DMS53 treated with DMSO at 0.1 percent for 48 hours (cell line): Measurements from ENCODE around the gene ZNF768.
"Not testable (repeated sequence)": the region's sequence is repeated elsewhere in the genome, so short reads cannot be mapped to it uniquely, and the experiment has no call there.

ENCODE experiments used
- DNase-seq: peaks from one replicate; lab custom pipeline; 2025; ENCODE audit not compliant: unreplicated experiment; lab: John Stamatoyannopoulos, UW

The ZNF768 gene

GRCh38 chr16:30556125-30556473, 29.7 kb upstream of the ZNF768 start:
- DNase-seq: no peak

GRCh38 chr16:30555315-30556124, 29.2 kb upstream of the ZNF768 start:
- no peak for DNase-seq

GRCh38 chr16:30554557-30555314, 28.4 kb upstream of the ZNF768 start:
- no peak for DNase-seq

GRCh38 chr16:30553393-30553899, 27.1 kb upstream of the ZNF768 start:
- DNase-seq: no peak

- DNase-seq: no peak
Measured at GRCh38 chr16:30552956-30553355, 26.6 kb upstream of the ZNF768 start.

GRCh38 chr16:30551781-30552180, 25.4 kb upstream of the ZNF768 start:
- no peak for DNase-seq

- DNase-seq: no peak
Measured at GRCh38 chr16:30548416-30549253, 22.3 kb upstream of the ZNF768 start.

- DNase-seq: no peak
Measured at GRCh38 chr16:30546115-30546514, 19.7 kb upstream of the ZNF768 start.

GRCh38 chr16:30543067-30543466, 16.7 kb upstream of the ZNF768 start:
- DNase-seq: no peak

- no peak for DNase-seq
Measured at GRCh38 chr16:30541502-30542329, 15.3 kb upstream of the ZNF768 start.

GRCh38 chr16:30540916-30541464, 14.6 kb upstream of the ZNF768 start:
- not testable (repeated sequence) for DNase-seq

- not testable (repeated sequence) for DNase-seq
Measured at GRCh38 chr16:30539986-30540526, 13.7 kb upstream of the ZNF768 start.

- DNase-seq: no peak
Measured at GRCh38 chr16:30539000-30539964, 12.9 kb upstream of the ZNF768 start.

- not testable (repeated sequence) for DNase-seq
Measured at GRCh38 chr16:30536391-30537024, 10.1 kb upstream of the ZNF768 start.

GRCh38 chr16:30535777-30536190, 9.4 kb upstream of the ZNF768 start:
- peak; percentile 72 for DNase-seq

- DNase-seq: no peak
Measured at GRCh38 chr16:30535106-30535776, 8.9 kb upstream of the ZNF768 start.

- DNase-seq: peak; percentile 80
Measured at GRCh38 chr16:30534368-30535105, 8.2 kb upstream of the ZNF768 start, which contains the start of gene ZNF747. TSS of gene ZNF747 (minus strand) at chr16:30534858. CDS start at chr16:30534679, 179 bp downstream.
